SK-N-SH treated with all-trans-retinoic acid at 6 μM for 48 hours (cell line): Measurements from ENCODE around the gene TCAIM.

ENCODE experiments used
- ATAC-seq: fragments of 200-7000 bp; cut with Tn5 transposase; 3 replicates; pipeline ENCODE4 v1.9.1; 2020; ENCODE audit warnings: mild to moderate bottlenecking, moderate library complexity
- ARNTL ChIP-seq: fragments of 450-650 bp; formaldehyde crosslinking; IDR thresholded peaks from 2 replicates; pipeline ENCODE4 v1.5.0; 2020; ENCODE audit warnings: low read depth, mild to moderate bottlenecking, moderate library complexity, borderline replicate concordance
- BACH2 ChIP-seq: fragments of 250-450 bp; sonication (Bioruptor Pico); IDR thresholded peaks from 2 replicates; pipeline ENCODE4 v1.9.0; 2021; ENCODE audit warnings: mild to moderate bottlenecking, borderline replicate concordance
- CREB5 ChIP-seq: fragments of 250-450 bp; sonication (Bioruptor Pico); IDR thresholded peaks from 2 replicates; pipeline ENCODE4 v1.5.1; 2020; ENCODE audit warnings: low read depth, mild to moderate bottlenecking, moderate library complexity
- CSDC2 ChIP-seq: fragments of 250-450 bp; sonication (Bioruptor Pico); IDR thresholded peaks from 2 replicates; pipeline ENCODE4 v1.5.0; 2020; ENCODE audit warnings: mild to moderate bottlenecking, moderate library complexity
- ESRRG ChIP-seq: fragments of 250-450 bp; sonication (Bioruptor Pico); IDR thresholded peaks from 2 replicates; pipeline ENCODE4 v1.6.1; 2021; ENCODE audit warnings: mild to moderate bottlenecking
- GLIS3 ChIP-seq: fragments of 250-450 bp; sonication (Bioruptor Pico); IDR thresholded peaks from 2 replicates; pipeline ENCODE4 v1.5.0; 2020; ENCODE audit warnings: mild to moderate bottlenecking, moderate library complexity
- ISL1 ChIP-seq: fragments of 250-450 bp; sonication (Bioruptor Pico); IDR thresholded peaks from 2 replicates; pipeline ENCODE4 v2.1.2; 2022; ENCODE audit warnings: mild to moderate bottlenecking, moderate library complexity
- OSR1 ChIP-seq: fragments of 250-450 bp; sonication (Bioruptor Pico); IDR thresholded peaks from 2 replicates; pipeline ENCODE4 v1.8.0; 2022; ENCODE audit warnings: moderate library complexity, mild to moderate bottlenecking, inconsistent platforms
- PATZ1 ChIP-seq: fragments of 250-450 bp; sonication (Bioruptor Pico); IDR thresholded peaks from 2 replicates; pipeline ENCODE4 v1.8.0; 2020; ENCODE audit warnings: mild to moderate bottlenecking, moderate library complexity, borderline replicate concordance
- POU6F1 ChIP-seq: fragments of 250-450 bp; sonication (Bioruptor Pico); IDR thresholded peaks from 2 replicates; pipeline ENCODE4 v1.8.0; 2021; ENCODE audit warnings: low read depth, mild to moderate bottlenecking, moderate library complexity, borderline replicate concordance
- PPARA ChIP-seq: fragments of 250-450 bp; sonication (Bioruptor Pico); IDR thresholded peaks from 2 replicates; pipeline ENCODE4 v1.5.0; 2020; ENCODE audit warnings: mild to moderate bottlenecking, borderline replicate concordance
- SNAI2 ChIP-seq: fragments of 250-450 bp; sonication (Bioruptor Pico); IDR thresholded peaks from 2 replicates; pipeline ENCODE4 v1.5.0; 2020; ENCODE audit warnings: mild to moderate bottlenecking, moderate library complexity
- TCF4 ChIP-seq: fragments of 250-450 bp; sonication (Bioruptor Pico); IDR thresholded peaks from 2 replicates; pipeline ENCODE4 v1.8.0; 2021; ENCODE audit warnings: mild to moderate bottlenecking, moderate library complexity, borderline replicate concordance
- TOX ChIP-seq: fragments of 250-450 bp; sonication (Bioruptor Pico); IDR thresholded peaks from 2 replicates; pipeline ENCODE4 v1.8.0; 2021; ENCODE audit warnings: mild to moderate bottlenecking, moderate library complexity, borderline replicate concordance
- TSHZ2 ChIP-seq: fragments of 250-450 bp; sonication (Bioruptor Pico); IDR thresholded peaks from 2 replicates; pipeline ENCODE4 v1.5.0; 2020; ENCODE audit warnings: mild to moderate bottlenecking, moderate library complexity
- ZC3H10 ChIP-seq: fragments of 250-450 bp; sonication (Bioruptor Pico); IDR thresholded peaks from 2 replicates; pipeline ENCODE4 v1.5.1; 2021; ENCODE audit warnings: mild to moderate bottlenecking, moderate library complexity
- ZFP30 ChIP-seq: fragments of 450-650 bp; formaldehyde crosslinking; IDR thresholded peaks from 2 replicates; pipeline ENCODE4 v1.5.0; 2022; ENCODE audit warnings: mild to moderate bottlenecking, moderate library complexity
- ZNF70 ChIP-seq: fragments of 450-650 bp; formaldehyde crosslinking; IDR thresholded peaks from 2 replicates; pipeline ENCODE4 v1.5.0; 2020; ENCODE audit warnings: mild to moderate bottlenecking, moderate library complexity
- ZNF8 ChIP-seq: fragments of 450-650 bp; formaldehyde crosslinking; IDR thresholded peaks from 2 replicates; pipeline ENCODE4 v1.5.0; 2020; ENCODE audit warnings: mild to moderate bottlenecking, moderate library complexity

The TCAIM gene

GRCh38 chr3:44301746-44302145 is 36.8 kb upstream of the TCAIM start:
- TF ChIP-seq ISL1 (CRISPR knock-in tag) (no peak), ZC3H10 (CRISPR knock-in tag) (no peak)
- no peak for ATAC-seq

- TF ChIP-seq ESRRG (CRISPR knock-in tag) (no peak), CSDC2 (no peak), TCF4 (CRISPR knock-in tag) (no peak), TSHZ2 (CRISPR knock-in tag) (no peak), POU6F1 (no peak), ZFP30 (no peak), OSR1 (CRISPR knock-in tag) (no peak), ZC3H10 (CRISPR knock-in tag) (no peak), PATZ1 (CRISPR knock-in tag) (no peak), GLIS3 (CRISPR knock-in tag) (no peak), ZNF70 (CRISPR knock-in tag) (no peak), ISL1 (CRISPR knock-in tag) (no peak), BACH2 (no peak), PPARA (CRISPR knock-in tag) (no peak), SNAI2 (CRISPR knock-in tag) (no peak), ARNTL (CRISPR knock-in tag) (no peak)
- ATAC-seq: no peak
These were observed 29.1 kb upstream of the TCAIM start for GRCh38 chr3:44309500-44309899.

GRCh38 chr3:44318891-44319311 is 19.7 kb upstream of the TCAIM start:
- TF ChIP-seq ZC3H10 (CRISPR knock-in tag) (no peak), POU6F1 (no peak), CSDC2 (no peak), TOX (CRISPR knock-in tag) (no peak), ZNF8 (CRISPR knock-in tag) (no peak), CREB5 (CRISPR knock-in tag) (no peak), ZNF70 (CRISPR knock-in tag) (no peak)
- TF ChIP-seq, all 23 proteins: peak for 0
- ATAC-seq: no peak

GRCh38 chr3:44321335-44321734 is 17.2 kb upstream of the TCAIM start:
- no peak for ATAC-seq
- no peak for TF ChIP-seq CSDC2
- no peak for TF ChIP-seq ISL1 (CRISPR knock-in tag)
- TF ChIP-seq ZFP30: no peak
